ENCODE measurements around the gene CD300LF. TPM values are rescaled to one million over a fixed set of nuclear protein-coding genes. Genes with fewer than 3 reads are reported as not detected.

Gene CD300LF
- total RNA-seq, 1 experiment from 2014 or later: not detected

DNA sequence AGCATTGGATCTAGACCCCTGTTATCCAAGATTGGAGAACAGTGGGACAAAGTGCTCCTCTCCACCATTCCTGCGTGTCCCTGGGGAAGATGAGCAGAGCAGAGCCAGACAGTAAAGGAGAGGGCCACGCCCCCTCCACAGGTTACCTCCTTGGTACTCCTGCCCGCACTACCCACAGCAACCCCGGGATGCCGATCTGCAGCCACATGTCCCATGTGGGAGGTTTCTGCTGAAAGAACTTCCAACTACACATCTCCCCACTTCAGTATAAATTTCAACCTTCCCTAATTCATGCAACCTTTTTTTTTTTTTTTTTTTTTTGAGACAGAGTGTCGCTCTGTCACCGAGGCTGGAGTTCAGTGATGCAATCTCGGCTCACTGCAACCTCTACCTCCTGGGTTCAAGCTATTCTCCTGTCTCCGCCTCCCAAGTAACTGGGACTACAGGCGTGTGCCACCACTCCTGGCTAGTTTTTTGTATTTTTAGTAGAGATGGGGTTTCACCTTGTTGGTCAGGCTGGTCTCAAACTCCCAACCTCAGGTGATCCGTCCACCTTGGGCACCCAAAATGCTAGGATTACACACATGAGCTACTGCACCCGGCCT, 26.6 kb upstream of the CD300LF start:
- H3K4me1 ChIP-seq (replicated peaks; ENCODE audit: insufficient read depth): peaks cover 39% of the 10 kb centered on the region
- no peaks in the 10 kb centered on the region for H3K9me3 ChIP-seq (ENCODE audit: insufficient read depth, low read depth)
- H2AFZ ChIP-seq: no peak overlapping the region
- H3K4me2 ChIP-seq: no peak overlapping the region
- intact Hi-C loops (cut with micrococcal nuclease; ENCODE audit: unreplicated experiment): no loop called here
- TF ChIP-seq CTCF (conservative IDR thresholded peaks at IDR 0.05) (no peak), EZH2 (IDR thresholded peaks at IDR 0.05; ENCODE audit: low read depth) (no peak)
- BruUV-seq (replicated peaks): no TSS peak
- H4K20me1 ChIP-seq (ENCODE audit: insufficient read depth): no peaks in the 10 kb centered on the region
- no peaks in the 10 kb centered on the region for H3K79me2 ChIP-seq (ENCODE audit: low read depth)
- H3K9me2 ChIP-seq (ENCODE audit: insufficient read depth): no peaks in the 10 kb centered on the region
- H3K27ac ChIP-seq: no peak overlapping the region
- no peak overlapping the region for H3K4me3 ChIP-seq
- ChIA-PET CTCF (no interaction called here), POLR2A (ENCODE audit: unreplicated experiment) (no interaction called here)
- H3F3A ChIP-seq (ENCODE audit: insufficient read depth, low read depth): no peaks in the 10 kb centered on the region
- no peak for DNase-seq
- H3K36me3 ChIP-seq (ENCODE audit: low read depth): no peaks in the 10 kb centered on the region
- H3K27me3 ChIP-seq (ENCODE audit: insufficient read depth, low read depth): peaks cover 18% of the 10 kb centered on the region

- BruUV-seq (replicated peaks): no TSS peak
- ChIA-PET CTCF (no interaction called here), POLR2A (ENCODE audit: unreplicated experiment) (interaction anchor here (0.6 kb wide), 1 partner anchor 10 kb away, joined by 4 read pairs; no protein-coding TSS in a partner anchor)
- H3K27ac ChIP-seq: no peak overlapping the region
- no peaks in the 10 kb centered on the region for H3K36me3 ChIP-seq (ENCODE audit: low read depth)
- no peaks in the 10 kb centered on the region for H3K9me2 ChIP-seq (ENCODE audit: insufficient read depth)
- intact Hi-C loops (cut with micrococcal nuclease; ENCODE audit: unreplicated experiment): no loop called here
- H4K20me1 ChIP-seq (ENCODE audit: insufficient read depth): no peaks in the 10 kb centered on the region
- no peaks in the 10 kb centered on the region for H3K9me3 ChIP-seq (ENCODE audit: insufficient read depth, low read depth)
- peaks cover 22% of the 10 kb centered on the region for H3K27me3 ChIP-seq (ENCODE audit: insufficient read depth, low read depth)
- H3K4me2 ChIP-seq: 0 out of 2 replicates have a peak overlapping the region, but pooled peaks have one; percentile 21
- no peak for DNase-seq
- no peaks in the 10 kb centered on the region for H3F3A ChIP-seq (ENCODE audit: insufficient read depth, low read depth)
- no peak overlapping the region for H2AFZ ChIP-seq
- no peak overlapping the region for H3K4me3 ChIP-seq
- TF ChIP-seq EZH2 (IDR thresholded peaks at IDR 0.05; ENCODE audit: low read depth): no peak
- TF ChIP-seq CTCF (conservative IDR thresholded peaks at IDR 0.05): no peak
- H3K79me2 ChIP-seq (ENCODE audit: low read depth): no peaks in the 10 kb centered on the region
- peaks cover 30% of the 10 kb centered on the region for H3K4me1 ChIP-seq (replicated peaks; ENCODE audit: insufficient read depth)
Measured at GRCh38 chr17:74738051-74738996, 25.6 kb upstream of the CD300LF start.

DNA sequence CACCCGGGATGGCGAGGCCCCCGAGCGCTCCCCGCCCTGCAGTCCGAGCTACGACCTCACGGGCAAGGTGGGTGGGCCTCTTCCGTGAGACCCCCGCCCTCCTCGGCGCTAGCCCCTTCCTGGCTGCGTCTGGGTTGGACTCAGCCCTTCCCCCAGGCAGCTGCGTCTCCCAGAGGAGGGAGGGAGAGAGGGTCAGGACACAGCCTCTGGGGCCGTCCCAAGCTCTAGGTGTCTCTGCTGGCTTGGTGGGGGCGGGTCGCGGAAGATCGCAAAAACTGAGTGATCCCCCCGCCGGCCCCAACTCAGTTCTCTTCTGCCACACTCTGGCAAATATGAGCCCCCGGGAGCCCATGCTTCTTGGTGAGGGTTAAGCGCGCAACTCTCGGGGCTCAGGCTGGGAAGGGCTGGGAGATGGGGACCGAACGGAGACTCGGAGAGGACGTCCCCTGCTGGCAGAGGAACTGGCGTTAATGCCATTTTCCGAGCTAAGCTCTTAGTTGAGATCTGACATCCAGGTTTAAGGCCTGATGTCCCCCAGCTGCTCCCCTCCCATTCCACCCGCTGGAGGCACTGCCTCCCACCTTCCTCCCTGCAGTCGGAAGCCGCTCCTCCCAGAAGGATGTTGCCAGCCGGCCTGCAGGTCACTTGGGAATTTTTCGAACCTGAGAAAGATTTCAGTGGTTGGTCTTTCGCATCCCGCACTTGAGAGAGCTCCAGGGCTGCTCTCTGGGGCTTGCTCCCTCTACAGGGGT, 24.8 kb upstream of the CD300LF start:
- Histone ChIP-seq H3K4me3 (no peak overlapping the region), H2AFZ (no peak overlapping the region), H3K27ac (no peak overlapping the region), H3K4me1 (replicated peaks; ENCODE audit: insufficient read depth) (peaks cover 22% of the 10 kb centered on the region), H3F3A (ENCODE audit: insufficient read depth, low read depth) (no peaks in the 10 kb centered on the region), H3K27me3 (ENCODE audit: insufficient read depth, low read depth) (peaks cover 24% of the 10 kb centered on the region), H3K79me2 (ENCODE audit: low read depth) (no peaks in the 10 kb centered on the region), H3K4me2 (no peak overlapping the region), H3K9me2 (ENCODE audit: insufficient read depth) (no peaks in the 10 kb centered on the region), H3K36me3 (ENCODE audit: low read depth) (no peaks in the 10 kb centered on the region), H4K20me1 (ENCODE audit: insufficient read depth) (no peaks in the 10 kb centered on the region), H3K9me3 (ENCODE audit: insufficient read depth, low read depth) (no peaks in the 10 kb centered on the region)
- BruUV-seq (replicated peaks): no TSS peak
- intact Hi-C loops (cut with micrococcal nuclease; ENCODE audit: unreplicated experiment): no loop called here
- no peak for DNase-seq
- ChIA-PET POLR2A (ENCODE audit: unreplicated experiment) (no interaction called here), CTCF (interaction anchor here (1.5 kb wide), 1 partner anchor 80 kb away, joined by 5 read pairs; no protein-coding TSS in a partner anchor)
- no peak for TF ChIP-seq CTCF (conservative IDR thresholded peaks at IDR 0.05)
- no peak for TF ChIP-seq EZH2 (IDR thresholded peaks at IDR 0.05; ENCODE audit: low read depth)
